SKM-1 (cell line): ENCODE measurements around the gene PTCHD4.
"Not testable (repeated sequence)": the region's sequence is repeated elsewhere in the genome, so short reads cannot be mapped to it uniquely, and the experiment has no call there.

ENCODE experiments used
- DNase-seq: peaks from one replicate; lab custom pipeline; 2025; ENCODE audit not compliant: unreplicated experiment; lab: John Stamatoyannopoulos, UW

The PTCHD4 gene

GRCh38 chr6:48111143-48111506 lies at the start of gene PTCHD4:
PTCHD4 (minus strand) TSS chr6:48111197; CDS start chr6:48068957, 42,240 bp downstream.
- no peak for DNase-seq

- no peak for DNase-seq
These were observed 40.1 kb upstream of the PTCHD4 start for GRCh38 chr6:48151142-48151541.

- no peak for DNase-seq
These were observed 39.7 kb upstream of the PTCHD4 start for GRCh38 chr6:48150701-48151100.

GRCh38 chr6:48147051-48147450 lies 36.1 kb upstream of the PTCHD4 start:
- no peak for DNase-seq

- no peak for DNase-seq
These were observed 33.0 kb upstream of the PTCHD4 start for GRCh38 chr6:48144021-48144420.

- DNase-seq = no peak
These were observed 31.0 kb upstream of the PTCHD4 start for GRCh38 chr6:48141975-48142374.

GRCh38 chr6:48139818-48140614 lies 29.0 kb upstream of the PTCHD4 start:
- no peak for DNase-seq

GRCh38 chr6:48136856-48137255 lies 25.9 kb upstream of the PTCHD4 start:
- no peak for DNase-seq

- no peak for DNase-seq
These were observed 24.5 kb upstream of the PTCHD4 start for GRCh38 chr6:48135323-48136084.

GRCh38 chr6:48134246-48134645 lies 23.2 kb upstream of the PTCHD4 start:
- no peak for DNase-seq

GRCh38 chr6:48123601-48124000 lies 12.6 kb upstream of the PTCHD4 start:
- DNase-seq = no peak

- not testable (repeated sequence) for DNase-seq
These were observed 11.2 kb upstream of the PTCHD4 start for GRCh38 chr6:48121983-48122749.

GRCh38 chr6:48116699-48117645 lies 6.0 kb upstream of the PTCHD4 start:
- no peak for DNase-seq

- no peak for DNase-seq
These were observed 2.1 kb upstream of the PTCHD4 start for GRCh38 chr6:48113130-48113529.

- DNase-seq = no peak
These were observed 578 bp upstream of the PTCHD4 start for GRCh38 chr6:48111575-48111974.

- DNase-seq = no peak
These were observed 408 bp downstream of the PTCHD4 start for GRCh38 chr6:48110436-48111142.

- no peak for DNase-seq
These were observed 1.1 kb downstream of the PTCHD4 start for GRCh38 chr6:48109944-48110343.

- not testable (repeated sequence) for DNase-seq
These were observed 8.4 kb downstream of the PTCHD4 start for GRCh38 chr6:48102476-48103195.

GRCh38 chr6:48101290-48101689 lies 9.7 kb downstream of the PTCHD4 start:
- DNase-seq = no peak
